Measurements from ENCODE around the gene SPDYE1.
"Not testable (repeated sequence)": the region's sequence is repeated elsewhere in the genome, so short reads cannot be mapped to it uniquely, and the experiment has no call there.

The SPDYE1 gene

GRCh38 chr7:44018857-44019807, 21.4 kb downstream of the SPDYE1 start:
- not testable (repeated sequence) for H3K9me3 ChIP-seq (ENCODE audit: control insufficient read depth, low read length); H3K4me3 ChIP-seq (ENCODE audit: low read length); H3K27me3 ChIP-seq (ENCODE audit: control insufficient read depth, insufficient read depth, low read length); H3K4me1 ChIP-seq (ENCODE audit: control insufficient read depth, insufficient read depth, low read length); H3K36me3 ChIP-seq (ENCODE audit: control insufficient read depth, insufficient read depth, low read length)
- H3K9ac ChIP-seq (ENCODE audit: low read length) = peak overlapping the region; percentile 79

DNA sequence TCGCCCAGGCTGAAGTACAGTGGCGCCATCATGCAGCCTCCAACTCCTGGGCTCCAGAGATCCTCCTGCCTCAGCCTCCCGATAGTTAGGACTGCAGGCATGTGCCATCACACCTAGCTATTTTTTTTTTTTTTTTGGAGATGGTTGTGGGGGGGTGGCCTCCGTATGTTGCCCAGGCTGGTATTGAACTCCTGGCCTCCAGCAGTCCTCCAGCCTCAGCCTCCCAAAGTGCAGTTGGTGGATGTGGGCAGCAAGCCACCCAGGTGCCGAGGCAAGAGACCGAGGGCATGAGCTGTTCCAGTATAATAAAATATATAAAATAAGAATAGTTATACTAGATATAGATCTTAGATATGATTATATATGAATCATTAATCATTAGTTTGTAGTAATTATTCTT, 22.1 kb downstream of the SPDYE1 start:
- not testable (repeated sequence) for H3K4me3 ChIP-seq (ENCODE audit: low read length); H3K9ac ChIP-seq (ENCODE audit: low read length); H3K9me3 ChIP-seq (ENCODE audit: control insufficient read depth, low read length)

DNA sequence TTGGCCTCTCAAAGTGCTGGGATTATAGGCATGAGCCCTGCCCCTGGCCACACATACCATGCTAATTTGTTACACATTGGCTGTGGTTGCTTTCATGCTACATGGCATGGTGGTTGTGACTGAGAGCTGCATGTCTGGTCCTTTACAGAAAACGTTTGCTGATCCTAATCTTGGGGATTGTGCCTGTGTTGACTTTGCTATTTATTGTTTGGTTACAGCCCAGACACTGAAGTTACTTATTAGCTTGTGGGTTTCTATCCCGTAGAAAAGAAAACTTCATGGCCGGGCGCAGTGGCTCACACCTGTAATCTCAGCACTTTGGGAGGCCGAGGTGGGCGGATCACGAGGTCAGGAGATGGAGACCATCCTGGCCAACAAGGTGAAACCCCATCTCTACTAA, 24.4 kb downstream of the SPDYE1 start:
- H3K9me3 ChIP-seq (ENCODE audit: control insufficient read depth, low read length); H3K4me3 ChIP-seq (ENCODE audit: low read length); H3K4me1 ChIP-seq (ENCODE audit: control insufficient read depth, insufficient read depth, low read length); H3K36me3 ChIP-seq (ENCODE audit: control insufficient read depth, insufficient read depth, low read length); H3K9ac ChIP-seq (ENCODE audit: low read length); H3K27me3 ChIP-seq (ENCODE audit: control insufficient read depth, insufficient read depth, low read length): not testable (repeated sequence)

More for the DNA sequence above, 22.1 kb downstream of the SPDYE1 start:
- not testable (repeated sequence) for H3K27me3 ChIP-seq (ENCODE audit: control insufficient read depth, insufficient read depth, low read length); H3K4me1 ChIP-seq (ENCODE audit: control insufficient read depth, insufficient read depth, low read length); H3K36me3 ChIP-seq (ENCODE audit: control insufficient read depth, insufficient read depth, low read length)

GRCh38 chr7:44022796-44023467, 25.2 kb downstream of the SPDYE1 start:
- H3K4me3 ChIP-seq (ENCODE audit: low read length); H3K9me3 ChIP-seq (ENCODE audit: control insufficient read depth, low read length); H3K36me3 ChIP-seq (ENCODE audit: control insufficient read depth, insufficient read depth, low read length); H3K27me3 ChIP-seq (ENCODE audit: control insufficient read depth, insufficient read depth, low read length); H3K9ac ChIP-seq (ENCODE audit: low read length); H3K4me1 ChIP-seq (ENCODE audit: control insufficient read depth, insufficient read depth, low read length): not testable (repeated sequence)

DNA sequence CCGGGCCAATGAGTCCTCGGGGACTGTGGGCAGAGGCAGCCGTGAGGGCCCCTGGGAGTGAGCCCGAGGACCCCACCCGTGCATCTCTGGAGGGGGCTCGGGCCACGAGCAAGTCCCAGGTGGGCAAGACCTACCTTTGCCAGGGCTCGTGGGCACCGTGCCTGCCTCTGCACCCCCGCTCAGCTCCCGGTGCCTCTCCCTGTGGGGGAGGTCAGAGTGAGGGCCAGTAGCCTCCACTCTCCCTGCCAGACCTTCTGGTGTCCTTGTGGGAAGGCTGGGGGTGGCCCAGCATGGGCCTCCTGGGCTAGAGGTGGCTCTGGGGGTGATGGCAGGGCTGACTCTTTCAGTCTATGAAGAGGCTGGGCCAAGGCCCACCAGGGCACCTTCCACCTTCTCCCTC, 31.7 kb downstream of the SPDYE1 start:
- not testable (repeated sequence) for H3K9me3 ChIP-seq (ENCODE audit: control insufficient read depth, low read length); H3K4me1 ChIP-seq (ENCODE audit: control insufficient read depth, insufficient read depth, low read length); H3K9ac ChIP-seq (ENCODE audit: low read length); H3K4me3 ChIP-seq (ENCODE audit: low read length); H3K36me3 ChIP-seq (ENCODE audit: control insufficient read depth, insufficient read depth, low read length); H3K27me3 ChIP-seq (ENCODE audit: control insufficient read depth, insufficient read depth, low read length)

DNA sequence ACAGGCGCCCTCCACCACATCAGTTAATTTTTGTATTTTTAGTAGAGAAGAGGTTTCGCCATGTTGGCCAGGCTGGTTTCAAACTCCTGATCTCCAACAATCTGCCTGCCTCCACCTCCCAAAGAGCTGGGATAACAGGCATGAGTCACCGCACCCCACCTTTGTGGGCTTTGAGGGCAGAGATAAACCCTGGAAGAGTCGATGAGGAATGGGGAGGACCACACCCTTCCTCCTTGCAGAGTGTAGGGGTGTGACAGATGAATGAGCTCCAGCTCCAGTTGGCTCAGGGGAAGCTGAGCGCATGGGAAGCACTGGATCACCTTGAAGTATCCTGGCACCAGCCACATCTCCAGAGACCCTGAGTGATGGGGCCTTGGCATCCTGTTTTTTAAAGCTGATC, 32.3 kb downstream of the SPDYE1 start:
- not testable (repeated sequence) for H3K9ac ChIP-seq (ENCODE audit: low read length); H3K27me3 ChIP-seq (ENCODE audit: control insufficient read depth, insufficient read depth, low read length); H3K4me3 ChIP-seq (ENCODE audit: low read length); H3K4me1 ChIP-seq (ENCODE audit: control insufficient read depth, insufficient read depth, low read length); H3K36me3 ChIP-seq (ENCODE audit: control insufficient read depth, insufficient read depth, low read length); H3K9me3 ChIP-seq (ENCODE audit: control insufficient read depth, low read length)

GRCh38 chr7:44031319-44031718, 33.6 kb downstream of the SPDYE1 start:
- not testable (repeated sequence) for H3K4me1 ChIP-seq (ENCODE audit: control insufficient read depth, insufficient read depth, low read length); H3K27me3 ChIP-seq (ENCODE audit: control insufficient read depth, insufficient read depth, low read length); H3K4me3 ChIP-seq (ENCODE audit: low read length); H3K9me3 ChIP-seq (ENCODE audit: control insufficient read depth, low read length); H3K9ac ChIP-seq (ENCODE audit: low read length); H3K36me3 ChIP-seq (ENCODE audit: control insufficient read depth, insufficient read depth, low read length)

DNA sequence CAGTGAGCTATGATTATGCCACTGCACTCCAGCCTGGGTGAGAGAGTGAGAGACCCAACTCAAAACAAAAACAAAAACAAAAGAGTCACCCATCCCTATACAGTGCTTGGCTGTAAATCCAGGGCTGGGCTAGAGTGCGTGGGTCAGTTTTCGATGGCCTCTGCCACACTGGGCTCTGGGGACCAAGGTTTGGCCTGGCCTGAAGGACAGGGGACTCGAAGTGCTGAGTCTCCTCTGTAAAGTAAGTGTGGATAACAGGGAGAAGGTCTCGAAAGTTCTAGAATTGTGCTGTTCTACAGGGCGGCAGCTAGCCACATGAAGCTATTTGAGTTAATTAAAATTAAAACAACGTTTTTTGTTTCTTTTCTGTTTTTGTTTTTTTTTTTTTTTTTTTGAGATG, 34.3 kb downstream of the SPDYE1 start:
- H3K36me3 ChIP-seq (ENCODE audit: control insufficient read depth, insufficient read depth, low read length); H3K9ac ChIP-seq (ENCODE audit: low read length); H3K4me1 ChIP-seq (ENCODE audit: control insufficient read depth, insufficient read depth, low read length); H3K9me3 ChIP-seq (ENCODE audit: control insufficient read depth, low read length); H3K27me3 ChIP-seq (ENCODE audit: control insufficient read depth, insufficient read depth, low read length); H3K4me3 ChIP-seq (ENCODE audit: low read length): not testable (repeated sequence)

GRCh38 chr7:44033971-44034844, 36.5 kb downstream of the SPDYE1 start:
- not testable (repeated sequence) for H3K4me1 ChIP-seq (ENCODE audit: control insufficient read depth, insufficient read depth, low read length); H3K9ac ChIP-seq (ENCODE audit: low read length)

DNA sequence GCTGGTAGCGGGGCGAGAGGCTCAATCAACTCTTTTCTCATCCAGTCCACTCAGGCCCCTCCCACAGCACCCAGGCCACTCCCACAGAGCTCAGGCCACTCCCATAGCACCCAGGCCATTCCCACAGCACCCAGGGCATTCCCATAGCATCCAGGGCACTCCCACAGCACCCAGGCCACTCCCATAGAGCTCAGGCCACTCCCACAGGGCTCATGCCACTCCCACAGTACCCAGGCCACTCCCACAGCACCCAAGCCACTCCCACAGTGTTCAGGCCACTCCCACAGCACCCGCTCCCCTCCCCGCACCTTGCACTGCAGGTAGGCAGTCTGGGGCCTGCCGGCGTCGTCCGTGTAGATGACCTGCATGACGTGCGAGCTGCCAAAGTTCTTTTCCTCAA, 38.7 kb downstream of the SPDYE1 start:
- not testable (repeated sequence) for H3K27me3 ChIP-seq (ENCODE audit: control insufficient read depth, insufficient read depth, low read length); H3K4me3 ChIP-seq (ENCODE audit: low read length); H3K36me3 ChIP-seq (ENCODE audit: control insufficient read depth, insufficient read depth, low read length); H3K9ac ChIP-seq (ENCODE audit: low read length); H3K9me3 ChIP-seq (ENCODE audit: control insufficient read depth, low read length); H3K4me1 ChIP-seq (ENCODE audit: control insufficient read depth, insufficient read depth, low read length)

More at GRCh38 chr7:44033971-44034844, 36.5 kb downstream of the SPDYE1 start:
- not testable (repeated sequence) for H3K9me3 ChIP-seq (ENCODE audit: control insufficient read depth, low read length); H3K4me3 ChIP-seq (ENCODE audit: low read length); H3K27me3 ChIP-seq (ENCODE audit: control insufficient read depth, insufficient read depth, low read length); H3K36me3 ChIP-seq (ENCODE audit: control insufficient read depth, insufficient read depth, low read length)

- not testable (repeated sequence) for H3K36me3 ChIP-seq (ENCODE audit: control insufficient read depth, insufficient read depth, low read length); H3K4me3 ChIP-seq (ENCODE audit: low read length); H3K9ac ChIP-seq (ENCODE audit: low read length); H3K4me1 ChIP-seq (ENCODE audit: control insufficient read depth, insufficient read depth, low read length); H3K27me3 ChIP-seq (ENCODE audit: control insufficient read depth, insufficient read depth, low read length); H3K9me3 ChIP-seq (ENCODE audit: control insufficient read depth, low read length)
These were observed 40.3 kb downstream of the SPDYE1 start for GRCh38 chr7:44037951-44038350.

DNA sequence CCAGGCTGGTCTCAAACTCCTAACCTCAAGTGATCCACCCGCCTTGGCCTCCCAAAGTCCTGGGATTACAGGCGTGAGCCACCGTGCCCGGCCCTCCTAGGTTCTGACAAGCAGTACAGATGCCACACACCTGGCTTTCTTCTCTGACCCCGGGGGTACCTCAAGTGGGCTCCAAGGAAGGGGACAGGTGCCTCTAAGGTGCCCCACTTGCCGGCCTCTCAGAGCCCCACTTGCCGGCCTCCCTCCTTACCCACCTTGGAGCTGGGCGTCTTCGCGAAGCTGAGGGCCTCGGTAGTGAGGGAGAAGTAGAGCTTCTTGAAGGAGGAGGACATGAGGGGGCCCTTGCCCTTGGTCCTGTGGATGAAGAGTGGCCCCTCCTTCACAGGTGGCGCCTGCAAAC, 40.9 kb downstream of the SPDYE1 start:
- not testable (repeated sequence) for H3K4me1 ChIP-seq (ENCODE audit: control insufficient read depth, insufficient read depth, low read length); H3K9me3 ChIP-seq (ENCODE audit: control insufficient read depth, low read length); H3K36me3 ChIP-seq (ENCODE audit: control insufficient read depth, insufficient read depth, low read length); H3K27me3 ChIP-seq (ENCODE audit: control insufficient read depth, insufficient read depth, low read length); H3K9ac ChIP-seq (ENCODE audit: low read length); H3K4me3 ChIP-seq (ENCODE audit: low read length)
